Psoas muscle (tissue), 8 donors: ENCODE results near the gene TRPC4AP. TPM values are rescaled to one million over a fixed set of nuclear protein-coding genes. Genes with fewer than 3 reads are reported as not detected.

Experiments
- ATAC-seq, 4 donors: fragments of 200-7000 bp; cut with Tn5 transposase; one replicate each; pipeline ENCODE4 v1.9.1; 2020; ENCODE audit warnings: moderate library complexity in 3 of 4, mild to moderate bottlenecking in 2 of 4
- DNase-seq, 2 donors: peaks; one replicate each; pipeline ENCODE4 v3.0.0-alpha.2; 2020
- H3K27ac ChIP-seq: fragments of 200-600 bp; one replicate; pipeline ENCODE4 v1.8.0; 2022
- H3K27me3 ChIP-seq, 3 donors: fragments of 200-600 bp in 1 of 3; one replicate each; pipeline versions ENCODE4 v1.6.1 to v1.8.0; 2013 to 2022; ENCODE audit warnings: low read length in 2 of 3, mild to moderate bottlenecking in 2 of 3, moderate library complexity in 1 of 3; ENCODE audit not compliant: insufficient read depth in 3 of 3
- H3K36me3 ChIP-seq, 2 donors: fragments of 200-600 bp in 1 of 2; one replicate each; pipeline versions ENCODE4 v1.6.1 to v1.8.0; 2013 to 2022; ENCODE audit warnings: low read depth in 1 of 2, mild to moderate bottlenecking in 1 of 2, moderate library complexity in 1 of 2; ENCODE audit not compliant: insufficient read depth in 1 of 2
- H3K4me1 ChIP-seq: fragments of 200-600 bp; one replicate; pipeline ENCODE4 v1.8.0; 2022
- H3K4me3 ChIP-seq: fragments of 200-600 bp; one replicate; pipeline ENCODE4 v1.8.0; 2022; ENCODE audit warnings: mild to moderate bottlenecking
- H3K9me3 ChIP-seq: fragments of 200-600 bp; one replicate; pipeline ENCODE4 v1.8.0; 2022
- WGBS, 3 donors: extraction: QIAGEN DNeasy Blood & Tissue Kit; methylation state at CpG; one replicate each; pipeline versions ENCODE4 v1.1.6 to v1.1.7; 2013; 5-methylcytosine and 5-hydroxymethylcytosine counted together
- intact Hi-C, 2 donors: fragments of 100-400 bp; cut with DNase I; formaldehyde crosslinking; loops; one replicate each; pipeline versions ENCODE4 v1.11.0 to v1.14.2; 2022
- polyA plus RNA-seq, 3 donors: library from polyadenylated mRNA; stranded (reverse); fragments of 200-250 nt; gene quantifications; one replicate each; pipeline ENCODE4 v1.2.3, GENCODE V29; 2013
- total RNA-seq, 4 donors: library from RNA; stranded (reverse); fragmentation: NEBNext Ultra II Directional in 2 of 4; extraction: Animal tissue kit (Norgen Biotek cat#: 25700) in 2 of 4; gene quantifications; one replicate each; pipeline versions ENCODE4 v1.2.1 to v1.2.4, GENCODE V29; 2021 to 2023
- TF ChIP-seq, protein P1 (sequence below): fragments of 200-600 bp; IDR thresholded peaks from one replicate; pipeline ENCODE4 v1.8.0; 2022; ENCODE audit warnings: antibody characterized with exemption
- donor health status: healthy with polysubstance abuse.
- donor health status: DM: no; HTN: no; CAD: no; lungs with moderate emphysema.
- donor health status: Bipolar disorder and iron deficiency.
- donor health status: healthy.
- donor health status: DM: yes; HTN: yes; CAD: no.
- donor health status: DM: no; HTN: no; CAD: no.
- donor health status: DM: no; HTN: no; CAD: no.
- donor health status: DM: yes; HTN: yes; CAD: no.

The TRPC4AP gene
- total and polyA plus RNA-seq, 7 donors, result 36.0 to 62.3 (median 51.7) TPM

DNA sequence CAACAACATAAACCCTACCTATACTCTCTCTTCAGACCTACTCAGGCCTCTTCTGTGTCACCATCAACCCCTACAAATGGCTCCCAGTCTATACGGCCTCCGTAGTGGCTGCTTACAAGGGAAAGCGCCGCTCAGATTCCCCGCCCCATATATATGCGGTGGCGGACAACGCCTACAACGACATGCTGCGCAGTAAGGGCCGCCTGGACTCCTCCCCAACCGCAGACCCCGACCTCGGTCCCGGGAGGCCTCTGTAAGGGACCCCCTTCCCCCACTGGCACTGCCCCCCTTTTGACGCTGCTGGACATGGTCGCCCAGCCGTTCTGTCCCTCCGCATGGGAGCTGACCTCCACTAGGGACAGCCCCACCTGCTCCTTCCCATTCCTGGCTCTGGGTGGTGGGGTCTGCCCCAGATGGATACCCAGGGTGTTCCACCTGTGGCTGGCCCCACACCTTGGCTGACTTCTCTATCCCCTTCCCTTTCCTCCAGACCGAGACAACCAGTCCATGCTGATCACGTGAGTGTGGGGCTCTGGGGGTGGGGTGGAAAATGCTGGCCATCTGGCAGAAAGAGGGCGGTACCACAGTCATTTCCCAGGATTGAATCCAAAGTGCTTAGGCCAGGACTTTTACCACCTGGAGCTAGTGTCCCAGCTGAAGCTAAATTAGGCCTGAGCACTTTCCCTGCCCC, 111.9 kb downstream of the TRPC4AP start:
- Histone ChIP-seq H3K4me3 (no peak overlapping the region), H3K27ac (peak overlapping the region; percentile 71), H3K9me3 (no peaks in the 10 kb centered on the region), H3K4me1 (peaks cover 30% of the 10 kb centered on the region), H3K27me3 (no peaks in the 10 kb centered on the region), H3K36me3 (no peaks in the 10 kb centered on the region)
- DNase-seq, result peak in 1 of 2 donors; percentile 73
- peak; percentile 18 to 54 (median 44) for ATAC-seq
- intact Hi-C loops, result no loop called here
- WGBS, 3 donors, result 68 to 70% (median 69%) methylated on average over 22 of the region's 22 CpGs
- TF ChIP-seq, protein P1, sequence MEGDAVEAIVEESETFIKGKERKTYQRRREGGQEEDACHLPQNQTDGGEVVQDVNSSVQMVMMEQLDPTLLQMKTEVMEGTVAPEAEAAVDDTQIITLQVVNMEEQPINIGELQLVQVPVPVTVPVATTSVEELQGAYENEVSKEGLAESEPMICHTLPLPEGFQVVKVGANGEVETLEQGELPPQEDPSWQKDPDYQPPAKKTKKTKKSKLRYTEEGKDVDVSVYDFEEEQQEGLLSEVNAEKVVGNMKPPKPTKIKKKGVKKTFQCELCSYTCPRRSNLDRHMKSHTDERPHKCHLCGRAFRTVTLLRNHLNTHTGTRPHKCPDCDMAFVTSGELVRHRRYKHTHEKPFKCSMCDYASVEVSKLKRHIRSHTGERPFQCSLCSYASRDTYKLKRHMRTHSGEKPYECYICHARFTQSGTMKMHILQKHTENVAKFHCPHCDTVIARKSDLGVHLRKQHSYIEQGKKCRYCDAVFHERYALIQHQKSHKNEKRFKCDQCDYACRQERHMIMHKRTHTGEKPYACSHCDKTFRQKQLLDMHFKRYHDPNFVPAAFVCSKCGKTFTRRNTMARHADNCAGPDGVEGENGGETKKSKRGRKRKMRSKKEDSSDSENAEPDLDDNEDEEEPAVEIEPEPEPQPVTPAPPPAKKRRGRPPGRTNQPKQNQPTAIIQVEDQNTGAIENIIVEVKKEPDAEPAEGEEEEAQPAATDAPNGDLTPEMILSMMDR, result no peak

DNA sequence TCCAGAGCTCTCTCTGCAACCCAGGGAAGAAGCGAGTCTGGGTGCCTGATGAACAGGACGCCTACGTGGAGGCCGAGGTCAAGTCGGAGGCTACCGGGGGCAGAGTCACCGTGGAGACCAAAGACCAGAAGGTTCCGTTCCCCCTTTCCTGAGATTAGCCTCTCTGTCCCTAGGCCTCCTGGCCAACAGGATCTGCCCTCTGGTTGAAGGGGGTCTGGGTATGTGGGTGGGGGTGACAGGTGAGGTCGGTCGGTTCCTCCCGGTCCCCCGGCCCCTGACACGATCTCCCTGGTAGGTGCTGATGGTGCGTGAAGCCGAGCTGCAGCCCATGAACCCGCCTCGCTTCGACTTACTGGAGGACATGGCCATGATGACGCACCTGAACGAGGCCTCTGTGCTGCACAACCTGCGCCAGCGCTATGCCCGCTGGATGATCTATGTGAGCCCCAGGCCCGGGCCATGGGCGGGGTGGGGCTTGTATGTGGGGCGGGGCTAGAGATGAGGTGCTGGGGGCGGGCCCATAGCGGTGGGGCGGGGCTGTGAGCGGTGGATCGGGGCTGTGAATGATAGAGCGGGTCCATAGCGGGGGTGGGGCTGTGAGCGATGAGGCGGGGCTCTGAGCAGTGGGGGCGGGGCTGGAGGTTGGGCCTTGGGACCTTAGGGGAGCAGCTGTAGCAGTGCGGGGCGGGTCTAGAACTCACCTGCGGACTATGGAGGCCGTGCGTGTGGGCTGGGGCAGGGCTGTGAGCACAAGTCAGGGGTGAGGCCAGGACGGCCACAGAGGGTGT, 113.0 kb downstream of the TRPC4AP start:
- peak overlapping the region; percentile 82 for H3K27ac ChIP-seq
- no peaks in the 10 kb centered on the region for H3K27me3 ChIP-seq
- H3K36me3 ChIP-seq, result no peaks in the 10 kb centered on the region
- 54 to 66% (median 63%) methylated on average over 39 to 42 of the region's 42 CpGs for WGBS, 3 donors
- no peak overlapping the region for H3K4me3 ChIP-seq
- H3K4me1 ChIP-seq, result peaks cover 30% of the 10 kb centered on the region
- peak; percentile 41 to 70 (median 59) for ATAC-seq
- DNase-seq, result peak; percentile 61 to 82
- intact Hi-C loops, result no loop called here
- TF ChIP-seq, protein P1, result no peak
- no peaks in the 10 kb centered on the region for H3K9me3 ChIP-seq

DNA sequence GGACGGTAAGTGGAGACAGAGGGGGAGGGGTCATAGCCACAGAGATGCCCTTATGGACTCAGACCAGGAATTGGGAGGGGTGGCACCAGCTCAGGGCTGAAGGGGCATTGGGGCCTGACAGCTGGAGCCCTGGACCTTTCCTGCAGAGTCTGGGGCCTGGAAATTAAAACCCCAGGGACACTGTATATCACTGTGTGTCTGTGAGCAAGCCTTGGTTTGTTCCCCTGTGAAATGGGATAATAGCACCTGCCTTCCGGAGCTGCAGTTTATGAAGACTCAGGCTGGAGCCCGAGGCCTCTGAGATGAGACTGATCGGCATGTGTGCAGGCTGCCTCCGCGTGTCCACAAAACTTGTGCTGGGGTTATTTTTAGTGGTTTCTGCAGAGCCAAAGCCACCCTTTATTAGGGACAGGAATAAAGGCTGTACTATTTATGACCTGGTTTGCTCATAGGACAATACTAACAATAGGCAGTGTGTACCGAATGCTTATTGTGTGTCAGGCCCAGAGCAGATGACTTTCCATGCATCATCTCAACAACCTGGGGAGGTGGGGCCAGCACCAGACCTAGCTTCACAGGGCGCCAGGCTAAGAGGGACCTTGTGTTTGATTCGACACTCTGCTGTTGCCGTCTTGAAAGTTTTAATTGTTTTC, 114.4 kb downstream of the TRPC4AP start:
- TF ChIP-seq, protein P1, result no peak
- DNase-seq, result peak in 1 of 2 donors; percentile 82
- H3K4me1 ChIP-seq, result peaks cover 22% of the 10 kb centered on the region
- H3K27me3 ChIP-seq, result no peaks in the 10 kb centered on the region
- no peaks in the 10 kb centered on the region for H3K9me3 ChIP-seq
- peak overlapping the region; percentile 82 for H3K27ac ChIP-seq
- intact Hi-C loops, result no loop called here
- WGBS, 3 donors, result 31 to 37% (median 33%) methylated on average over 10 of the region's 10 CpGs
- peak; percentile 76 to 82 (median 80) for ATAC-seq
- peak overlapping the region; percentile 15 for H3K4me3 ChIP-seq
- no peaks in the 10 kb centered on the region for H3K36me3 ChIP-seq

DNA sequence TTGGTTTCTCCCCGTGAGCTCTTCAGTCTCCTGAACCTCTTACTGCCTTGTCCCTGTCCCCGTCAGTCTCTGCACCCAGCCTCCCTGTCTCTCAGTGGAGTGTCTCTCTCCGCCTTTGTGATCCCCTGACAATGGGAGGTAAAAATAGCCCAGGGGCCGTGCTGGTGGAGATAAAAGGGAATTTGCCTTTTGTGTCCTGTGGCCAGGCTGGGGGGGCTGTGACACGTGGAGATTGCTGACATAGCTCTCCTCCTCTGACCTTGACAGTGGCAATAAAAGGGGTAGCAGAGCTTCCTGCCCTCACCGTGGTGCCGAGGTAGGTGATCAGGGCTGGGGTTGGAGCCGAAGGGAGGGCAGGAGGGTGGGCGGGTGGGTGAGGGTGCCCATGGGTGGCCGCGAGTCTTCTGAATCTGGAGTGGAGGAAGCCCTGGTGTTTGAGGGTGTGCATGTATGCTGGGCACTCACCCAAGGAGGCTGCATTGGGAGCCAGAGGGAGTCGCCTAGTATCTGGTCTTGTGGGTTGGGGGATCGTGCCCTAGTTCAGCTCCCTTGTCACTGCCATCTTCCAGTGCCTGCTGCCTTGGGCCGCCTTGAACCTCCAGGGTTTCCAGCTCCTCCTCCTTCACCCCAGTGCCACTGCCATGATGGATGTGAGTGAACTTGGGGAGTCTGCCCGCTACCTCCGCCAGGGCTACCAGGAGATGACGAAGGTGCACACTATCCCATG, 115.1 kb downstream of the TRPC4AP start:
- TF ChIP-seq, protein P1, result no peak
- Histone ChIP-seq H3K27ac (peak overlapping the region; percentile 71), H3K36me3 (no peaks in the 10 kb centered on the region), H3K4me1 (peaks cover 16% of the 10 kb centered on the region), H3K4me3 (peak overlapping the region; percentile 11), H3K27me3 (no peaks in the 10 kb centered on the region), H3K9me3 (no peaks in the 10 kb centered on the region)
- intact Hi-C loops, result no loop called here
- DNase-seq (no peak), ATAC-seq (peak in 2 of 4 donors; percentile 1 to 4)
- WGBS, 3 donors, result 35 to 40% (median 40%) methylated on average over 15 to 17 of the region's 17 CpGs
